ENCODE results near the gene GFAP.

GFAP gene

DNA sequence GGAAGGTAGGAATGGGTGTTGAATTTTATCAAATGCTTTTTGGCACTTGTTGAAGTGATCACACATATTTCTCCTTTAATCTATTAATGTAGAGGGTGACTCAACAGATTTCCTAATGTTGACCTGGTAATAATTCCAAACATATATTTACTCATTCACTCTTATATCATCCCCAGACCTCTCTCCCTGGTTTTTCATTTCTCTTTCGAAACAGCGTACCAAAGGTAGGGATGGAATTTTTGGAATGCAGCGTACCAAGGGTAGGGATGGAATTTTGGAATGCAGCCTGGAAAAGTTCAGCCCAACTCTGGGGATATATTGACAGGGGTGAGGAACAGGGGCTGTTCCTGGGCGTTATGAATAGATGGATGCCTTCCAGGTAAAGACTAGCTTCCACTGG lies 25.0 kb upstream of the GFAP start:
- no peak overlapping the region for H3K4me3 ChIP-seq
- no peak overlapping the region for H3K27ac ChIP-seq
- TF ChIP-seq CTCF (IDR thresholded peaks at IDR 0.05) = no peak
- no peak for DNase-seq (ENCODE audit: low spot score)

DNA sequence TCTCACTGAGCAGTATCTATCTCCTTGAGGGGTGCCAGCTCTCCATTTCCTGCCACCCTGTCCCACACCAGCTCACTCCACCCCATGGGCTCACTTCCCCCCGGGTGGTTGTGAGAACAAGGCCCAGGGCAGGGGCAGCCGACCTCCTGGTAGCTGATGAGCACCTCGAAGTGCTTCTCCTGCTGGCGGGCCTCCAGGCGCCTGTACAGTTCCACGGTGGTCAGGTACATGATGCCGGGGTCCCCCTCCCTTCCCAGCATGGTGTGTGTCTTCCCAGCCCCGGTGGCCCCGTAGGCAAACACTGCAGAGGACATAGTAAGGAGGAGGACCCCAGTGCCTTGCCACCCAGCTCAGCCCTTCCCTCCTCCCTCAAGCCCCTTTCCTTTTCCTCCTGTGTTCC lies 19.8 kb upstream of the GFAP start:
- peak; percentile 50 for DNase-seq (ENCODE audit: low spot score)
- Histone ChIP-seq H3K4me3 (no peak overlapping the region), H3K27ac (no peak overlapping the region)
- no peak for TF ChIP-seq CTCF (IDR thresholded peaks at IDR 0.05)

DNA sequence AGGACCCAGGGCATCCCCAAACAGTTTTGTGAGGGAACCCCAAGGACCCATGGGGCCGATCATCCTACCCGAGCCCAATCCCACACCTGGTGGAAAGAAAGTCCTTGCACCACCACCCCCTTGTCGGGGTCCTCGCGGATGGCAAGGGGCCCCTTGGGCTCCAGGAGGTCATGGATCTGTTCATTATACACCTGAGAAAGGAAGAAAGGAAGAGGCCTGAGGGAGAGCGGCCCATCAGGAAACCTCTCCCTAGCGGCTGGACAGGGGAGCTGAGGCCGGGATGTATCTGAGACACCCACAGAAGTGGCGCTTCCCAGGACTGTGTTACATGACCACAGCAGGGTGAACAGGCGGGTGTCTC lies 19.4 kb upstream of the GFAP start:
- peak; percentile 62 for DNase-seq (ENCODE audit: low spot score)
- Histone ChIP-seq H3K4me3 (no peak overlapping the region), H3K27ac (no peak overlapping the region)
- no peak for TF ChIP-seq CTCF (IDR thresholded peaks at IDR 0.05)

GRCh38 chr17:44933824-44934744 lies 18.8 kb upstream of the GFAP start:
- peak; percentile 63 for DNase-seq (ENCODE audit: low spot score)
- TF ChIP-seq CTCF (IDR thresholded peaks at IDR 0.05) = no peak
- Histone ChIP-seq H3K27ac (no peak overlapping the region), H3K4me3 (no peak overlapping the region)

GRCh38 chr17:44932787-44933097 lies 17.4 kb upstream of the GFAP start:
- no peak for DNase-seq (ENCODE audit: low spot score)
- TF ChIP-seq CTCF (IDR thresholded peaks at IDR 0.05) = no peak
- no peak overlapping the region for H3K4me3 ChIP-seq
- H3K27ac ChIP-seq = no peak overlapping the region

GRCh38 chr17:44932096-44932786 lies 16.9 kb upstream of the GFAP start:
- Histone ChIP-seq H3K4me3 (no peak overlapping the region), H3K27ac (no peak overlapping the region)
- TF ChIP-seq CTCF (IDR thresholded peaks at IDR 0.05) = no peak
- no peak for DNase-seq (ENCODE audit: low spot score)

GRCh38 chr17:44931376-44931775 lies 16.1 kb upstream of the GFAP start:
- no peak overlapping the region for H3K4me3 ChIP-seq
- H3K27ac ChIP-seq = no peak overlapping the region
- TF ChIP-seq CTCF (IDR thresholded peaks at IDR 0.05) = no peak
- DNase-seq (ENCODE audit: low spot score) = no peak

Measured in coronary artery (tissue), 2 donors.